HL-60 (cell line): ENCODE data around the gene MAS1.

Experiments
- POLR2AphosphoS5 ChIP-seq: IDR thresholded peaks from 2 replicates; pipeline ENCODE4 v1.6.1; 2012; ENCODE audit warnings: low read depth
- TF ChIP-seq, protein P1 (sequence below): IDR thresholded peaks from one replicate; pipeline ENCODE4 v1.5.1; 2011; ENCODE audit warnings: low read length, control low read depth, inconsistent platforms; ENCODE audit not compliant: insufficient read depth

GRCh38 chr6:159910342-159910741 lies 19.6 kb downstream of the MAS1 start:
- TF ChIP-seq, protein P1, sequence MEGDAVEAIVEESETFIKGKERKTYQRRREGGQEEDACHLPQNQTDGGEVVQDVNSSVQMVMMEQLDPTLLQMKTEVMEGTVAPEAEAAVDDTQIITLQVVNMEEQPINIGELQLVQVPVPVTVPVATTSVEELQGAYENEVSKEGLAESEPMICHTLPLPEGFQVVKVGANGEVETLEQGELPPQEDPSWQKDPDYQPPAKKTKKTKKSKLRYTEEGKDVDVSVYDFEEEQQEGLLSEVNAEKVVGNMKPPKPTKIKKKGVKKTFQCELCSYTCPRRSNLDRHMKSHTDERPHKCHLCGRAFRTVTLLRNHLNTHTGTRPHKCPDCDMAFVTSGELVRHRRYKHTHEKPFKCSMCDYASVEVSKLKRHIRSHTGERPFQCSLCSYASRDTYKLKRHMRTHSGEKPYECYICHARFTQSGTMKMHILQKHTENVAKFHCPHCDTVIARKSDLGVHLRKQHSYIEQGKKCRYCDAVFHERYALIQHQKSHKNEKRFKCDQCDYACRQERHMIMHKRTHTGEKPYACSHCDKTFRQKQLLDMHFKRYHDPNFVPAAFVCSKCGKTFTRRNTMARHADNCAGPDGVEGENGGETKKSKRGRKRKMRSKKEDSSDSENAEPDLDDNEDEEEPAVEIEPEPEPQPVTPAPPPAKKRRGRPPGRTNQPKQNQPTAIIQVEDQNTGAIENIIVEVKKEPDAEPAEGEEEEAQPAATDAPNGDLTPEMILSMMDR: no peak
- TF ChIP-seq POLR2AphosphoS5: no peak
